Stimulated activated CD8-positive, alpha-beta memory T cell treated with anti-CD3 and anti-CD28 coated beads, Interleukin-7, amount 100 ng/mL, for 24 hours (primary cell): Measurements from ENCODE around the gene FGD2.
"Not testable (repeated sequence)": the region's sequence is repeated elsewhere in the genome, so short reads cannot be mapped to it uniquely, and the experiment has no call there.

ENCODE experiments used
- DNase-seq: peaks from one replicate; pipeline ENCODE4 v3.0.0-alpha.2; 2020; ENCODE audit warnings: low read depth

The FGD2 gene

DNA sequence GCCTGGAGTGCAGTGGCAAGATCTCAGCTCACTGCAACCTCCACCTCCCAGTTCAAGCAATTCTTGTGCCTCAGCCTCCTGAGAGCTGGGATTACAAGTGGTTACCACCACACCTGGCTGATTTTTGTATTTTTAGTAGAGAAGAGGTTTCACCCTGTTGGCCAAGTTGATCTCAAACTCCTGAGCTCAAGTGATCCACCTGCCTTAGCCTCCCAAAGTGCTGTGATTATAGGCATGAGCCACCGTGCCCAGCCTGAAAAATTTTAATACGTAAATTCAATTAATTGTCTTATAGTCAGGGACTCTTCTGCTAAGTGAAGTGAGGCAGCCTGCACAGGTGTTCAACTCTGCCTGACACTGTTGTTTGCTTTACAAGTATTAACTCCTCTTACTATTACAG, 15.1 kb upstream of the FGD2 start:
- DNase-seq: not testable (repeated sequence)

DNA sequence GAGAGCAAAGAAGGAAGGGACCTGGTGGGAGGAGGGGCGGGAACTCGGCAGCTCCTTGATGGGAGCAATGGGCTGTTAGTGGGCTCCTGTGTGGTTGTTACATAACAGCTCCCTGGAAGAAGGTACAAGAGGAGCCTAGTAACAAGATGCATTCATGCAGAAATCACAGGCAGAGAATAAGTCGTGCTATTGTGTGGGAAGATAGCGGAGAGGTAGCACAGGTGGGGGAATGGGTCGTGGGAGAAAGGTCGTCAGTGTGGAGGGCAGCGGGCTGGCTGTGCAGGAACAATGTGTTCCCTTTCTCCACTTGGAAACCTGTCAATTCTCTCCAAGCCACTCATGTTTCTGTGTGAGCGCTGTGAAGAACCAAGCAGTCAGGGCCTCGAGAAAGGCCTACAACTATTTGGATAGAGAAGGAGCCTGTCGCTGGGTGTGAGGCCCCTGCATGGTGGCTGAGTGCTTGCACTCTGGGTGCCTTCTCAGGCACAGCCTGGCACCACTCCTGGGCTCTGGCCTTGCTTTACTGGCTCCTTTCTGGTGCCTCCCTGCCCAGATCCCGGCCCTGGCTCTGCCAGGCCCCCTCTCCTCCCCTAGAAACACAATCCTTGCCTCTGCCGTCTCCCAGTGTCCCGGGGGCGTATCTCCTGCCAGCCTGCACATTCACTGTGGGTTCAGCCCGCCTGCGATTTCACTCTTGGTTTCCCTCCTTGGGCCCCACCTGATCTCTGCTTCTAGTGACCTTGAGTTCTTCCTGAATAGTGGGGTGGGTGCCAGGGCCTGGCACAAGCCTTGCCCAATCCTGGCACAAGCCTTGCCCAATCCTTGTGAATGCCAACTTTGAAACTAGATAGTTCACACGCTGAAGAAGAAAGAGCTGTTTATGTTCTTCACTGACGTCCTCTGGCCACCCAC, 7.4 kb upstream of the FGD2 start:
- no peak for DNase-seq

GRCh38 chr6:36998723-36999038, 6.8 kb upstream of the FGD2 start:
- no peak for DNase-seq

DNA sequence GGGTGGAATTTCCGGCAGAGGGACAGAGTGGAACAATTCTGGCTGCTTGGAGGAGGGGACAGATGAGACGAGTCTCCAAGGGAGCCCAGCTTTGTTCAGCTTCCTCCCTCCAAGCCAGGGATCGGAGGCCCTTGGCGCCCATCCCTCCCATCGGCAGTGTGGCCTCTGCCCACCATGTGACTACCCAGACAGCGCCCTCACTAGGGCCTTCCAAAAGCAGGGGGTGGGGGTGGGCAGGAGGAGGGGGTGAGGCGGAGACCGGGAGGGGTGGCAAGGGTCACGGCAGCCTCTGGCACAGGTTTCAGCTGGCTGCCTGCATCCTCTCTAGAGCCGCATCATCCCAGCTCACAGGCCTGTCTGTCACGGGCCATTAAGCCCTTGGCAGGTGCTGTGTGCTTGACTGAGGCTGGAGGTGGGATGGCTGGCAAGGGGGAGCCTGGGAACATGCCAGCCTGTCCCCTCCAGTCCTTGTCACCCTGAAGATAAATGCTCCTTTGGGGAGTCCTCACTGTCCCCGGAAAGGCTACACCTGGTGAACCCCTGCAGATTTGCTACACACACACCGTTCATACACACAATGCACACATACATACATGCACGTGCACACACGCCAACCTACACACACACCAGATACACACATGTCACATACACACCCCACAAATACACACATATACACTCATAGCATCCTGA, 6.2 kb upstream of the FGD2 start:
- DNase-seq: no peak

- DNase-seq: no peak
These were observed 5.7 kb upstream of the FGD2 start for GRCh38 chr6:36999751-37000125.

DNA sequence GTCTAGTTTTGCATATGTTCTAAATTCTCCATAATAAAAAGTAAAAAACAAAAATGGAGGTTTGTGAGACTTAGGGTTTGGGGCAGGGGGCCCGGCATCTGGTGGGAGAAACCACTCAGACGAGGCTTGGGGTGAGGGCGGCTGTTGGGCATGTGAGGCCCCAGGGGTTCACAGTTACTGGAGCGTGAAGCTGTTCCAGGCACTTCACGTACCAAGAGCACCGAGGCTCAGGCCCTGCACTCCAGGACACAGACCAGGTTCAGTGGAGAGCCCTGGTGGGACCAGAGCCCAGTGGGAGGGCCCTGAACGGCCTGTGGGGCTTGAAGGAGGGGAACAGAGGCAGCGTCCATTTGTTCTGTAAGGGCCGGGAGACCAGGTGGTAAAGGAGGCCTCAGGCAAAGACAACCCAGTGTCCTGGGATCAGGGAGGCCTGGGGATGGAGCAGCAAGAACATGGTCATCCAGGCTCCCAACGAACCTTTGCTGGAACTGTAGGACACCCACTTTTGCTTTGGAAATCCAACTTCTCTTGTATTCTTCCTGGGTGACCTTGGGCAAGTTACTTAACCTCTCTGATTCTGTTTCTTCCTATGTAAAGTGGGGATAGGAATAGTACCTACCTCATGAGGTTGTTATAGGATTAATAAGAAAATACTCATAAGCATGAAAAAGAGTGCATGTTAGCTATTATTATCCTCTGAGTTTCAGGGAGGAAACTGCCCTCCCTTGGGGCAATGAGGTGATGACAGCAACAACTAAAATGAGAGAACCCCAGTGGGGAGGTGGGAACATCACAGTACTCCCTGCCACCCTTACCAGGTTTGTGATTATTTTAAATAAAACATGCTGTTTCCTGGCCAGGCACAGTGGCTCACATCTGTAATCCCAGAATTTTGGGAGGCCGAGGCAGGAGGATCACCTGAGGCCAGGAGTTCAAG, 1.1 kb upstream of the FGD2 start:
- no peak for DNase-seq

DNA sequence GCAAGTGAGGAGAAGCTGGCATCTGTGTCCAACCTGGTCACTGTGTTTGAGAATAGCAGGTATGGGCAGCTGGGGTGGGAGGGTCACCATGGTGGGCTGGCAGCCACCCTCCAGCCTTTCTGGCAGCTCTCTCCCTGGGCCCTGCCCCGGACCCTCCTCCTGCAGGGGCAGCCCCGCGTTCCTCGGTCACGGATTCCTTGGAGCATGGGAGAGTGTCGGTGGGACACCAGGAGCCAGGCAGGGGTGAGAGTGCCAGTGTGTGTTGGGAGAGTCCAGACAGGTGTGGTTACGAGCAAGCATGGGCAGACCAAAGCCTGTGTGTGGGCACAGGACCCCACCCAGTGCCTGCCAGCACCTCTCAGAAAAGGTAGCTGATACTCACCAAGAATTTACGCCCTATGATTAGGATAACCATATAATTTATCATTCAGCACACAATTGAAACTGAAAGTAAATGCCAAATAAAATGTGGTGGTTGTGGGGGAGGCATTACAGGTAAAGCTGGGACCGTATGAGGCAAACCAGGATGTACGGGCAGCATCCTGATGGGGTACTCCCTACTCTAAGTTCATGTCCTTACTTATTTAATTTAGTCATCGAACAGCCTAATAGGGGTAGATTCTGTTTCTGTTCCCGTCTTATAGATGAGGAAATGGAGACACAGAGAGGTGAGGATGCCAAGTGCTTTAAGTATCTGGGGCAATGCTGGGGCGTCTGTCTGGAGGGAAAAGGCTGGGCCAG, 542 bp downstream of the FGD2 start:
- no peak for DNase-seq

DNA sequence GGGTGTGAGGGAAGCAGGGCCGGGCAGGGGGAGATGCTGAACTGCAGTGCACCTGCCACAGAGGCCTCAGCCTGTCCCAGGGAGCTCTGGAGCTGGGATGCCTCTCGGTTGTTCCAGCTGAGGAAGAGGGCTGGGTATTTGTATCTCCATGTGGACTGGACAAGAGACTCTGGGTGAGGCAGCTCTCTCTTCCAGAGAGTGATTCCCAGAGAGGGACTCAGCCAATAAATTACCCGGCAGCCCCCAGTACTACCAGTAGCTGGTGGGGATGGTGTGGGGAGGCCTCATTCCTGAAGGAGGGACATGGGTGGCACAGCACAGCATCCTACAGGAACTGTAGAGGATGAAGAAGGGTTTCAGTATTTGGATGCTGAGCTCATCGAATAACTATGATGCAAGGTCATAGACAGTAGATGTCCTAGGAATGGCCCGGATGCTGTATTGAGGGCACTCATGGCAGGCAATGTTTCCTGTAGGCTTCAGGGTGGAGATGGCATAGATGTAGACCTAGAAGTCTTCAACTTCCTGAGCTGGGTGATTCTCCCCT, 1.4 kb downstream of the FGD2 start:
- DNase-seq: no peak

DNA sequence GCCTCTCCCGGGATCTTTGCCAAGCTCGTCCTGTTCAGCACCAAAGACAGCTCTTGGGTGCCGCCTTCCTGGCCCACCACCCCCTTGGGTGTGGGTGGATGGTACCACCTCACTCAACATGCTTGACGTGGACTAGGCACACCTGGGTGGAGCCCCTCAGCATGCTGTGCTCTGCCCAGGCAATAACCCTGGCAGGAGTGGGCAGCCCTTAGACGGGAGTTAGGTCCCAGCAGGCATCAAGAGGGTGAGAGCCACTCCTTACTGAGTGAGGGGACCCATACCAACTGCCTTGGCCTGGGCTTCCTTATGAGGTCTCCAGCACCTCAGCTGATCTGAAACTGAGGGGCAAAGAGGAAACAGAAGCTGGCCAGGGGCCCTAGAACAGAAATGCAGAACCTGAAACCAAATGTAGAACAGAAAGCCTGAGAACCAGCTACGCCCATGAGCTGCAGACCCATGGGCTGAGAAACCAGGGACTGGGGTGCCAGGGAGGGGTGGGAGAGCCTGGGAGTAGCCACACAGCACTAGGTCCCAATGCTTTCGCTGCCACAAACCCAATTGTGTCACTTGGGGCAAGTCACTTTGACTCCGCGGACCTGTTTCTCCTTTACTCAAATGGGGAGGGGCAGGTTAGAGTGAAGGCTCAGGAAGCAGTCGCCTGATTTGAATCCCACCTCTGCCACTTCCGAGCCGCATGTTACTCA, 2.0 kb downstream of the FGD2 start:
- DNase-seq: no peak

GRCh38 chr6:37008484-37009465, 3.3 kb downstream of the FGD2 start:
- no peak for DNase-seq

- DNase-seq: no peak
These were observed 5.0 kb downstream of the FGD2 start for GRCh38 chr6:37010402-37010892.

DNA sequence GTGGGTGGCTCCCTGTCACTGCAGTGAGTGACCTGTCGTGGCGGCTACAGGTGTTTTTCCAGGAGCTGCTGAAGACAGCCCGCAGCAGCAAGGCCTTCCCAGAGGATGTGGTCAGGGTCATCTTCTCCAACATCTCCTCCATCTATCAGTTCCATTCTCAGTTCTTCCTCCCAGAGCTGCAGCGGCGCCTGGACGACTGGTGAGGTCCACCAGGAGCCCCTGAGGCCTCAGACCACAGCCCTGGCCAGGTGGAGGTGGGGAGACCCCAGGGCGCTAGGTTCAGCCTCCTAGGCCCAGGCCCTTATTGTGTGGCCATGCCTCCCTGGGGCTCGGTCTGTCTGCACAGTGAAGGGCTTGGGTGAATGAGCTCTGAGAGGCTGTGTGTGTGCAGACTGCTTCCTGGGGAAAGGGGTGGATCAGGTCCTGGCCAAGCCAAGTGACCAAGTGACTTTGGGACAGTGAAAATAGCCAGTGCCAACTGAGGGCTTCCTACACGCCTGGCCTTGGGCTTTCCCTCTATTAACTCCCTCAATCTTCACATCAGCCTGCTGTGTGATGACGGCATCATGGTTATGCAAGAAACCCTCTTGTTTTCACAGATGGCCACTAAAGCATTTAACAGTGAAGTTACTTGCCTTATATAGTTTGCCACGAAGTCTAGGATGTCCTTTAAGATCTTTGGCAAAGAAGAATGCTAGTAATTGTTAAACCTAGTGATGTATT, 6.4 kb downstream of the FGD2 start:
- no peak for DNase-seq

- no peak for DNase-seq
These were observed 8.3 kb downstream of the FGD2 start for GRCh38 chr6:37013516-37014491.

DNA sequence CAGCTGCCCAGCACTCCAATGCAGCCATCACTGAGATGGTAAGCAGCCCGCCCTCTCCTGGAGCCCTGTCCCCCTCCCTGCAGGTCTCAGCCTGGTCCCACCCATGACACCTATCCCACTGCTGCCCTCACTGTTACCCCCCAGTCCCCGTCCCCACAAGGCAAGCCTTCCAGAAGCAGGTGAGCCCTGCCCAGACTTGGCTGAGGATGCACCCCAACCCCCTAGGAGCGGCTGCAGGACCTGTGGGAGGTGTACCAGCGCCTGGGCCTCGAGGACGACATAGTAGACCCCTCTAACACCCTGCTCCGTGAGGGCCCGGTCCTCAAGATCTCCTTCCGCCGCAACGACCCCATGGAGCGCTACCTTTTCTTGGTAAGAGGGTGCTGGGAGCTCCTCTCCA, 9.2 kb downstream of the FGD2 start:
- DNase-seq: no peak

GRCh38 chr6:37015532-37015931, 10.1 kb downstream of the FGD2 start:
- no peak for DNase-seq

DNA sequence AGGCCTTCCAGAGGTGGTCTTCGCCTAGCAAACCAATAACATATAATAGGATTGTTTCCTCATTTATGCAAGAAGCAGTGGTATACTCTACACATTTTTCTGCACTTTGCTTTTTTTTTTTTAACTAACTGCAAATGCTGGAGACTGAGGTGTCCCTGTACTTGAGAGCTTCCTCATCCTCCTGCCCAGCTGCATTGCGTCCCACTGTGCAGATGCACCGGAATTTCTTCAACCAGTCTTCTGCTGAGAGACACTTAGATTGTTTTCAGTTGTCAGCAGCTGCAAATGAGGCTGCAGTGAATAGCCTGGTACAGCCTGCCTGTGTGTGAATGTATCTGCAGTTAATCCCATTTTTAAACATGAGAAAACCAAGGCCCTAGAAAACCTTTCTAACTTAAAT, 11.5 kb downstream of the FGD2 start:
- DNase-seq: no peak

DNA sequence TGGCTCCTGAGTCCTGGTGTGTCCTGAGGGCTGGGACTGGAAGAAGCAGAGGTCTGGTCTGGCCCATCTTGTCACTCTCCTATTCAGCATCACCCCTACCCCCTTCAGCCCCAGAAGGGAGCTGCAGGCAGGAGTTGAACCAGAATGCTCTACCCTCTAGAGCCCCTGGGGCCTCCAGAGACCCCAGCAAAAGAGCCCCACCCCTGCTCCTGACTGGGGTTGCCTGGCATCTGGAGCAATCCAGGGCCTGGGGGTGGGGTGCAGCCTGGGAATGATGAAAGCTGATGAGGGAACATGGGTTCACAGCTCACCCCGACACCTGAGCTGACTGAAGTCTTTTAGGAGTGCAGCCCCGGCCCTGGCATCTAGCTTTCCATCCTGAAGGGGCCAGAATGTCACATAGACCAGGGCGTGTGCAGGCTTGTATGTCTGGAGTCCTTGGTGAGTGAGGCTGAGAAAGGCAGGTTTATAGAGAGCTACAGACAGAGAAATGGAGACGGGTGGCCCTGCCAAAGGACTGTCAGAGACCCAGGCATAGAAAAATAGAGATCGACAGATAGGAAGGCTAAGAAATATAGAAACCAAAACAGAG, 12.2 kb downstream of the FGD2 start:
- DNase-seq: no peak
